ENCODE measurements around the gene DES. TPM values are rescaled to one million over a fixed set of nuclear protein-coding genes. Genes with fewer than 3 reads are reported as not detected.

The DES gene
- total and polyA plus RNA-seq, 4 donors, result 23.9 to 108 (median 57.9) TPM

DNA sequence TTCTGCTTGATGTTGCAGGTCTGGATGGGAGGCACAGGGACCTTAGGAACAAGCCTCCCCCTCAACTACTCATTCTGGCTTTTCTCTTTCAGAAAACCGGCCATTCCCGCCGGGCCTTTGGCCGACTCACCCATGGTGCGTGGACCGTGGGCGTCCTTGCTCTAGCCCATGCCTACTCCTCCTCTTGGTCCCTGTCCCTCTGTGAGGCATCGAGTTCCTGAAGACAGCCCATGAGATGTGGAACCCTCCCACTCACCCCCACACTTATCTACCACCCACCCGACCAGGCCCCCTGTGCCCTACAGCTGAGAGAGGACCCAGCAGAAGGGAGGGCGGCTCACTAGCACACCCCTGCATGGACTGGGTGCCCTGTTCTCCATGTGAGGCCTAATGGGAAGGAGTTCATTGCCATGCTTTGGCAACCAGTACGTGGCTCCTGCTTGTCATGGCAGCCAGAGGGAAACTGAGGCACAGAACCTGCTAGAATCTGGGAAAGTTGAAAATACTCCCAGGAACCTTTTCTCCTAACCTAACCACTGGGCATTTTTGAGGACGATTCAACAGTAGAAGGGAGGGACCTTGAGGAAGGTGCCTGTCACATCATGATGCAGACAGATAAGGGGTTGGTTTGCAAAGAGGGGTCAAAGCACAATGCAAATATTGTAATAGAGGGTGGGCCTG is 25.0 kb downstream of the DES start:
- H3K4me1 ChIP-seq (ENCODE audit: control insufficient read depth in 5 of 5, insufficient read depth in 5 of 5, low read length in 5 of 5), result peaks cover 0 to 31% (median 5%) of the 10 kb centered on the region in 5 donors
- no peak overlapping the region for H3K9ac ChIP-seq (ENCODE audit: insufficient read depth in 1 of 2, low read length in 2 of 2)
- no peak overlapping the region for H3K4me3 ChIP-seq
- H3K36me3 ChIP-seq (ENCODE audit: control insufficient read depth in 4 of 4, insufficient read depth in 4 of 4, low read length in 4 of 4), result peaks cover 0 to 4% (median 0%) of the 10 kb centered on the region in 4 donors
- no peaks in the 10 kb centered on the region for H3K9me3 ChIP-seq (ENCODE audit: control insufficient read depth in 4 of 4, insufficient read depth in 3 of 4, low read length in 3 of 4)
- H3K27ac ChIP-seq (ENCODE audit: low read depth in 1 of 2, low read length in 1 of 2), result no peak overlapping the region
- peaks cover 0 to 13% (median 1%) of the 10 kb centered on the region in 3 donors for H3K27me3 ChIP-seq (ENCODE audit: control insufficient read depth in 3 of 3, insufficient read depth in 3 of 3, low read length in 2 of 3)
- DNase-seq (no peak), ATAC-seq (ENCODE audit: insufficient read depth, low FRiP score) (no peak)
- WGBS, 2 donors, result 86 to 91% methylated on average over 12 of the region's 12 CpGs
- no peak for TF ChIP-seq CTCF (IDR thresholded peaks at IDR 0.05; ENCODE audit: control extremely low read depth, extremely low read depth)

DNA sequence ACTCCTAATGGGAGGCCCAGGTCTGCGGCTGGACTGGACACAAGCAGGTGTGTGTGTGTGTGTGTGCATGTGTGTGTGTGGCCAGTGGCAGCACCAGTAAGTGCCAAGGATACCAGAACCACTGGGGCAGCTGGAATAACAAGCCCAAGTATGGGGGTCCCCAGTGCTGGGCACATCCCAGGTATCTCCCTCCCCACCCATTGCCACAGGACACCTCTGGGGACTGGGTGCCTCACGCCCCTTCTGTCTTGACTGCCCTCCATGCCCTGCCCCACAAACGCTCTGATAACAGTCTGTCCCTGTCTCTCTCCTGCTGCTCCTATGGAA is 25.5 kb downstream of the DES start:
- no peak for ATAC-seq (ENCODE audit: insufficient read depth, low FRiP score)
- Histone ChIP-seq H3K9ac (ENCODE audit: insufficient read depth in 1 of 2, low read length in 2 of 2) (no peak overlapping the region), H3K4me1 (ENCODE audit: control insufficient read depth in 5 of 5, insufficient read depth in 5 of 5, low read length in 5 of 5) (peaks cover 0 to 31% (median 9%) of the 10 kb centered on the region in 5 donors), H3K4me3 (no peak overlapping the region), H3K27me3 (ENCODE audit: control insufficient read depth in 3 of 3, insufficient read depth in 3 of 3, low read length in 2 of 3) (peaks cover 0 to 13% (median 4%) of the 10 kb centered on the region in 3 donors), H3K27ac (ENCODE audit: low read depth in 1 of 2, low read length in 1 of 2) (no peak overlapping the region), H3K36me3 (ENCODE audit: control insufficient read depth in 4 of 4, insufficient read depth in 4 of 4, low read length in 4 of 4) (peaks cover 0 to 4% (median 0%) of the 10 kb centered on the region in 4 donors), H3K9me3 (ENCODE audit: control insufficient read depth in 4 of 4, insufficient read depth in 3 of 4, low read length in 3 of 4) (no peaks in the 10 kb centered on the region)
- no peak for DNase-seq
- TF ChIP-seq CTCF (IDR thresholded peaks at IDR 0.05; ENCODE audit: control extremely low read depth, extremely low read depth), result no peak
- WGBS, 2 donors, result 77 to 97% methylated on average over 3 of the region's 3 CpGs

DNA sequence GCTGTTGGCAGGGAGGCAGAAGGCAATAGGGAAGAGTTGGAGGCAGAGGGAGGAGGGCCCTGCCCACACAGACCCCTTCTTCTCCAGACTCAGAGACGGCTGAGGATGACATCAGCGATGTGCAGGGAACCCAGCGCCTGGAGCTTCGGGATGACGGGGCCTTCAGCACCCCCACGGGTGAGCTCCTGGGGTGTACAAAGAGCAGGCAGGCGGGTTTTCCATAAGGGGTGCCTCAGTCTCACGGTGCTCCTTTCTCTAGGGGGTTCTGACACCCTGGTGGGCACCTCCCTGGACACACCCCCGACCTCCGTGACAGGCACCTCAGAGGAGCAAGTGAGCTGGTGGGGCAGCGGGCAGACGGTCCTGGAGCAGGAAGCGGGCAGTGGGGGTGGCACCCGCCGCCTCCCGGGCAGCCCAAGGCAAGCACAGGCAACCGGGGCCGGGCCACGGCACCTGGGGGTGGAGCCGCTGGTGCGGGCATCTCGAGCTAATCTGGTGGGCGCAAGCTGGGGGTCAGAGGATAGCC is 26.5 kb downstream of the DES start:
- Histone ChIP-seq H3K27me3 (ENCODE audit: control insufficient read depth in 3 of 3, insufficient read depth in 3 of 3, low read length in 2 of 3) (peaks cover 0 to 15% (median 7%) of the 10 kb centered on the region in 3 donors), H3K4me1 (ENCODE audit: control insufficient read depth in 5 of 5, insufficient read depth in 5 of 5, low read length in 5 of 5) (peaks cover 0 to 27% (median 9%) of the 10 kb centered on the region in 5 donors), H3K9ac (ENCODE audit: insufficient read depth in 1 of 2, low read length in 2 of 2) (no peak overlapping the region), H3K9me3 (ENCODE audit: control insufficient read depth in 4 of 4, insufficient read depth in 3 of 4, low read length in 3 of 4) (no peaks in the 10 kb centered on the region), H3K27ac (ENCODE audit: low read depth in 1 of 2, low read length in 1 of 2) (peak overlapping the region in 1 of 2 donors; percentile 4), H3K36me3 (ENCODE audit: control insufficient read depth in 4 of 4, insufficient read depth in 4 of 4, low read length in 4 of 4) (peaks cover 0 to 5% (median 0%) of the 10 kb centered on the region in 4 donors), H3K4me3 (no peak overlapping the region)
- 84 to 88% methylated on average over 23 of the region's 23 CpGs for WGBS, 2 donors
- TF ChIP-seq CTCF (IDR thresholded peaks at IDR 0.05; ENCODE audit: control extremely low read depth, extremely low read depth), result no peak
- DNase-seq (no peak), ATAC-seq (ENCODE audit: insufficient read depth, low FRiP score) (no peak)

Data from lung (tissue), 12 donors.